Epithelial cell of esophagus (primary cell): ENCODE data around the gene LRIG1.

Experiments
- DNase-seq: peaks from one replicate; pipeline ENCODE4 v3.0.0; 2010; ENCODE audit warnings: low read depth
- H3K4me3 ChIP-seq: 2 replicates; pipeline ENCODE4 v1.5.1; 2011; ENCODE audit warnings: mild to moderate bottlenecking, low read length, control low read depth
- TF ChIP-seq, protein P1 (sequence below): IDR thresholded peaks from 2 replicates; pipeline ENCODE4 v1.5.1; 2011; ENCODE audit warnings: low read depth, mild to moderate bottlenecking, low read length, control low read depth, inconsistent platforms; ENCODE audit not compliant: insufficient read depth; ENCODE audit errors: missing control alignments

LRIG1 gene

DNA sequence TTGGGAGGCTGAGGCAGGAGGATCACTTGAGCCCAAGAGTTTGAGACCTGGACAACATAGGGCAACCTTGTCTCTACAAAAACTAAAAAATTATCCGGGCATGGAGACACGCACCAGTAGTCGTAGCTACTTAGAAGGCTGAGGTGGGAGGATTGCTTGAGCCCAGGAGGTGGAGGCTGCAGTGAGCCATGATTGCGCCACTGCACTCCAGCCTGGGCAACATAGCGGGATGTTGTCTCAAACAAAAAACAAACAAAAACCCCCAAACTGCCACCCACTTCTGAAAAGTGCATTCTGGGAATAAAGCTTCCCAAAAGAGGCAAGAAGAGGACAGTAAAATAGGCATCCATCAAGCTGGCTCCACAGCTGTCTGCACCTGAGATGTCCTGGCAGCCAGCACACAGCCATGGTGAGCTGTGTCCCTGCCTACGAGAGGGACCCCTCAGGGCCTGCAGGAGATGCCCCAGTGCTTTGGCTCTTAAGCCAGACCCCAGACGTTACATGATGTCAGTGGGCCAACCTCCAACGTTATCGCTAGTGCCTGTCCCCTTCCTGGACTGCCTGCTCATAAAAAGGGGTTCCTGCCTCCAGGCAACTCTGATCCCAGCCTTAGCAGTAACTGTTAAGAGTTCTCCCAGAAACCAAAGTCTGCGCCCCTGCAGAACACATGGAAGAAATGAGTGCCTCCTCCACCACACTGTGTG, 101.1 kb downstream of the LRIG1 start:
- TF ChIP-seq, protein P1, sequence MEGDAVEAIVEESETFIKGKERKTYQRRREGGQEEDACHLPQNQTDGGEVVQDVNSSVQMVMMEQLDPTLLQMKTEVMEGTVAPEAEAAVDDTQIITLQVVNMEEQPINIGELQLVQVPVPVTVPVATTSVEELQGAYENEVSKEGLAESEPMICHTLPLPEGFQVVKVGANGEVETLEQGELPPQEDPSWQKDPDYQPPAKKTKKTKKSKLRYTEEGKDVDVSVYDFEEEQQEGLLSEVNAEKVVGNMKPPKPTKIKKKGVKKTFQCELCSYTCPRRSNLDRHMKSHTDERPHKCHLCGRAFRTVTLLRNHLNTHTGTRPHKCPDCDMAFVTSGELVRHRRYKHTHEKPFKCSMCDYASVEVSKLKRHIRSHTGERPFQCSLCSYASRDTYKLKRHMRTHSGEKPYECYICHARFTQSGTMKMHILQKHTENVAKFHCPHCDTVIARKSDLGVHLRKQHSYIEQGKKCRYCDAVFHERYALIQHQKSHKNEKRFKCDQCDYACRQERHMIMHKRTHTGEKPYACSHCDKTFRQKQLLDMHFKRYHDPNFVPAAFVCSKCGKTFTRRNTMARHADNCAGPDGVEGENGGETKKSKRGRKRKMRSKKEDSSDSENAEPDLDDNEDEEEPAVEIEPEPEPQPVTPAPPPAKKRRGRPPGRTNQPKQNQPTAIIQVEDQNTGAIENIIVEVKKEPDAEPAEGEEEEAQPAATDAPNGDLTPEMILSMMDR, result no peak
- DNase-seq, result no peak
- H3K4me3 ChIP-seq, result no peak overlapping the region

DNA sequence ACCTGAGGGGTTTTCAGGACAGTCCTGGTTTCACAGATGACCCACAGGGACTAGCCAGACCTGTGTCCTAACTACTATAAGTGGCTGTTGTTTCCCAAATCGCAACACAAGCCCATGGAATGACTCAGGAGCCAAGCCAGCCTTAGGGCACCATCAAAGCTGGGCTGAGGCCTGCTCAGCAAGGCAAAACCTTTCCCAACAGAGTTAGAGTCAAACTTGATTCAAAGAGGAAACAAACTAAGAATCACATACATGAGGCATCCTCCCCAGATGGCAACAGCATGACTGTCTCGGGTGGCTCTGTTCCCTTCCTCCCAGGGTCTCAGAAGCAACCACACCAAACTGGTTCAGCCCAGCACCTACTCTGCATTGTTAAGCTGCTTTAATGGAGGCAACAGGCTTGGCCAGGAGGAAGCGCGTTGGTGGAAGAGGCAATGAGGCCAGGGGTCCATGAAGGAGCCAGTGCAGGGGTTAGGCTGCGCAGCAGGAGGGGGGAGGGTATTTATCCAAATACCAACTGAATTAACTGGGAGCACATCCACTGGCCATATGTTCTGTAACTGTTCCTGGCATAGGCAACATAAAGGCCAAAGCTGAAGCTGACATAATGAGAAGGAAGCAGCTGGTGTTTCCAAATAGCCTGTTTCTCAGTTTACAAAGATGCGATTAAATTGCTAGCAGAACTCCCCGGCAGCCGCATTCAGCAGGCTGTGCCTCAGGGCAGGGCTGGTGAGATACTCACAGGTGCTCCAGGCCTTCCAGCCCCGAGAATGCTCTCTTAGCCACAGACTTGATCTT, 102.4 kb downstream of the LRIG1 start:
- TF ChIP-seq, protein P1, result no peak
- peak; percentile 86 for DNase-seq
- no peak overlapping the region for H3K4me3 ChIP-seq

DNA sequence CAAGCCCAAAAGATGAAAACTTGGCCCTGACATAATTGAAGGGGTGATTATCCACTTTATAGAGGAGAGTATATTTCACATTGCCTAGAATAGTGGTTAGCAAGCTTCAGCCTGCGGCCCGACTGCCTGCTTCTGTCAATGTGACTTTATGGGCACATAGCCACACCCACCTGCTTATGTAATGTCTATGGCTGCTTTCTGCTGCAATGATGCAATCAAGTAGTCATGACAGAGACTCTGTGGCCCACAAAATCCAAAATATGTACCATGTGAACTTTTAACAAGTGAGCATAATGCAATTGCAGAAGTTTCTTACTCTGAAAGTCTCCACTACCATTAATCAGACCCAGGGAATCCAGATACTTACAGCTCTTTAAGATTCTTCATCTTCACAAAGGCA, 103.1 kb downstream of the LRIG1 start:
- TF ChIP-seq, protein P1, result no peak
- DNase-seq, result peak; percentile 52
- H3K4me3 ChIP-seq, result no peak overlapping the region

DNA sequence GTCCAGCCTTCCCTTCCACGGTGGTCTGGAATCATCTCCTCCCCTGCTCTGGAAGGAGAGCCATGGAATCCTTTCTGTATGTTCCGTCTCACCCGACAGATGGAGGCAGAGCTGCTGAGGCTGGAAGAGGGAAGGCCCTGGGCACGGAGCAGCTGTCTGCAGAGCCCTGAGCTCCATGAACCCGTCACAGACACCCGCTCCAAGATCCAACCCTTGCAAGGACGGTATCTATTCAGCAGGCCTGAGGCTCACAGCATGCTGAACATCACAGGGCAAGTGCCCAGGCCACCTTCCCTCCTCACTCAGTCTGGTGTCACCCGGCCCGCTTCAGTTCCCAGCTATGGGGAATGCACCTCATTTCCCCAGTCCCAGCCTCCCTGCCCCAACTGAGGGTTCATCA, 103.9 kb downstream of the LRIG1 start:
- H3K4me3 ChIP-seq, result no peak overlapping the region
- TF ChIP-seq, protein P1, result no peak
- no peak for DNase-seq

DNA sequence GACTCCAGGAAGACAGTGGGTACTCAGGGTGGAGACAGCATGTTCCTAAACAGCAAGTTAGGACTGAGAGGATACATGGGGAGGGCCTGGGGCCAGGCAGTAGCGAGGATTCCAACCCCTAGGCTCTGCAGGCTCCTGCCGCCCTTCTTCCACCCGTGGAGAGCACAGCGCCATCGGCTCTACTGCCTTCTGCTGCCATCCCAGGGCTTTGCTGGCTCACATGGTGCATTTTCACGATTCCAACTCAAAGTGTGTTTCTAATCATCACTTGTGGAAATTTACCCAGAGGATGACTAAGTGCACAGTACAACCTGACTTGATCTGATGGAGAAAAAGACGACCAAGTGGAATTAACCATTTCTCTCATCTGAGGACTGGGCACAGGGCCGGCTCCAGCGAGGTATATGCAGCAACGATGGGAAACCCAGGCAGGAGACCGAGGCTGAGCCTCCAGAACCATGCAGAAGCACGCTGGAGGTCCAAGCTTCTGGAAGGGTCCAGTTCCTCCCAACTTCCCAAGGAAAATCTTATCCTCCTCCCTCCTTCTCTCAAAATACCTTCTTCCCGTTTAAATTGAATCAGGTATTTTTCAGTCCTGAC, 104.6 kb downstream of the LRIG1 start:
- TF ChIP-seq, protein P1, result no peak
- no peak for DNase-seq
- no peak overlapping the region for H3K4me3 ChIP-seq

DNA sequence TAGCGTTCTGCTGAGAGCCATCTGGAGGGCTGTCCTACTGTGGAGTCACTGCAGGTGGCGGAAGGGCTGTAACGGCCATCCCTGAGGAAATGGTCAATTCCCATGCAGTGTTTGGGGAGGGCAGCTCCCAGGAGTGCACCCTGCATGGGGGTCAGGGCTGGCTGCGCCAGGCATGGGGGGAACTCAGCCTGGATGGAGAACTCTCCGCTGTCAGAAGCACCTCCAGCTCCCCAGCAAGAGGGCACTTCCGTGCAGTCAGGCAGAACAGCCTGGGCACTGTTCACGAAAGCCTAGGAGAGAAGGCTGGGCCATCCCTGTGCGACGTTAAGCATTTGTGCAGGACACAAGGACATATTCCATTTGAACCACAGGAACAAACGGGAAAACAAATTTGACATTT, 105.2 kb downstream of the LRIG1 start:
- H3K4me3 ChIP-seq, result no peak overlapping the region
- TF ChIP-seq, protein P1, result no peak

More for the DNA sequence above, 105.2 kb downstream of the LRIG1 start:
- DNase-seq, result no peak
